ENCODE results near the gene MCM3. TPM values are rescaled to one million over a fixed set of nuclear protein-coding genes. Genes with fewer than 3 reads are reported as not detected.

MCM3 gene
- total RNA-seq, 1 experiment from 2014 or later, result 276 TPM

DNA sequence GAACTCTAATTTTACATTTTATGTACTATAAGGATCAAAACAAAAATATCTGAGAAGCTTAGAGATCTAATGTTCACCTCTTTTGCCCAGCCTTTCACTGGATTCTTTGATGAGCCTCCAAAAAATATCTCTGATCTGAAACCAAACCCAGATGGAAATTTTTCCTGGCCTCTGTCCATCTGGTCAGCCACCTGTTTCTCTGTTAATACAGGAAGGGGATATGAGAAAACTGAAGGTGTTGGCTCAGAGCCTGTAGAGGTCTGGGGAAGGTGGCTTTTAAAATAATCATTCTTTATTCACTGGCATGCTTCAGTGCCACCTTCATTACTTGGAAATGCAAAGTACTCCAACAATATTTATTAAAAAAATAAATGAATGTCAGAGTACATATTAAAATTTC, 8.5 kb upstream of the MCM3 start:
- Mint-ChIP-seq H3K27ac (no peak overlapping the region), H3K9me3 (peaks cover 23% of the 10 kb centered on the region), H3K36me3 (peaks cover 14% of the 10 kb centered on the region), H3K4me1 (no peaks in the 10 kb centered on the region), H3K27me3 (ENCODE audit: low read depth) (no peaks in the 10 kb centered on the region), H3K4me3 (no peak overlapping the region)
- ChIA-PET POLR2A (no interaction called here), CTCF (interaction anchor here (1.2 kb wide), 1 partner anchor 107 kb away, joined by 3 read pairs; no protein-coding TSS in a partner anchor)
- no peak for ATAC-seq
- TF ChIP-seq ETV6 (CRISPR knock-in tag; IDR thresholded peaks at IDR 0.05) (no peak), GABPB1 (CRISPR knock-in tag; IDR thresholded peaks at IDR 0.05) (no peak), ATF1 (CRISPR knock-in tag; IDR thresholded peaks at IDR 0.05) (no peak), MAX (CRISPR knock-in tag; IDR thresholded peaks at IDR 0.05) (no peak), ZNF121 (CRISPR knock-in tag; IDR thresholded peaks at IDR 0.05) (no peak), SOX15 (CRISPR knock-in tag; IDR thresholded peaks at IDR 0.05) (no peak), STAT6 (CRISPR knock-in tag; conservative IDR thresholded peaks at IDR 0.05; ENCODE audit: low read depth) (no peak), CBFB (CRISPR knock-in tag; IDR thresholded peaks at IDR 0.05; ENCODE audit: low read depth) (no peak), ZNF138 (CRISPR knock-in tag; conservative IDR thresholded peaks at IDR 0.05) (no peak), GRHL2 (CRISPR knock-in tag; IDR thresholded peaks at IDR 0.05; ENCODE audit: insufficient replicate concordance, severe bottlenecking) (no peak), ZNF396 (CRISPR knock-in tag; IDR thresholded peaks at IDR 0.05; ENCODE audit: borderline replicate concordance) (no peak), ZNF219 (CRISPR knock-in tag; IDR thresholded peaks at IDR 0.05; ENCODE audit: borderline replicate concordance) (no peak), ZNF671 (CRISPR knock-in tag; IDR thresholded peaks at IDR 0.05) (no peak)
- TF ChIP-seq, protein P1, sequence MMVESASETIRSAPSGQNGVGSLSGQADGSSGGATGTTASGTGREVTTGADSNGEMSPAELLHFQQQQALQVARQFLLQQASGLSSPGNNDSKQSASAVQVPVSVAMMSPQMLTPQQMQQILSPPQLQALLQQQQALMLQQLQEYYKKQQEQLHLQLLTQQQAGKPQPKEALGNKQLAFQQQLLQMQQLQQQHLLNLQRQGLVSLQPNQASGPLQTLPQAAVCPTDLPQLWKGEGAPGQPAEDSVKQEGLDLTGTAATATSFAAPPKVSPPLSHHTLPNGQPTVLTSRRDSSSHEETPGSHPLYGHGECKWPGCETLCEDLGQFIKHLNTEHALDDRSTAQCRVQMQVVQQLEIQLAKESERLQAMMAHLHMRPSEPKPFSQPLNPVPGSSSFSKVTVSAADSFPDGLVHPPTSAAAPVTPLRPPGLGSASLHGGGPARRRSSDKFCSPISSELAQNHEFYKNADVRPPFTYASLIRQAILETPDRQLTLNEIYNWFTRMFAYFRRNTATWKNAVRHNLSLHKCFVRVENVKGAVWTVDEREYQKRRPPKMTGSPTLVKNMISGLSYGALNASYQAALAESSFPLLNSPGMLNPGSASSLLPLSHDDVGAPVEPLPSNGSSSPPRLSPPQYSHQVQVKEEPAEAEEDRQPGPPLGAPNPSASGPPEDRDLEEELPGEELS (CRISPR knock-in tag; IDR thresholded peaks at IDR 0.05), result no peak
- TF ChIP-seq, protein P2, sequence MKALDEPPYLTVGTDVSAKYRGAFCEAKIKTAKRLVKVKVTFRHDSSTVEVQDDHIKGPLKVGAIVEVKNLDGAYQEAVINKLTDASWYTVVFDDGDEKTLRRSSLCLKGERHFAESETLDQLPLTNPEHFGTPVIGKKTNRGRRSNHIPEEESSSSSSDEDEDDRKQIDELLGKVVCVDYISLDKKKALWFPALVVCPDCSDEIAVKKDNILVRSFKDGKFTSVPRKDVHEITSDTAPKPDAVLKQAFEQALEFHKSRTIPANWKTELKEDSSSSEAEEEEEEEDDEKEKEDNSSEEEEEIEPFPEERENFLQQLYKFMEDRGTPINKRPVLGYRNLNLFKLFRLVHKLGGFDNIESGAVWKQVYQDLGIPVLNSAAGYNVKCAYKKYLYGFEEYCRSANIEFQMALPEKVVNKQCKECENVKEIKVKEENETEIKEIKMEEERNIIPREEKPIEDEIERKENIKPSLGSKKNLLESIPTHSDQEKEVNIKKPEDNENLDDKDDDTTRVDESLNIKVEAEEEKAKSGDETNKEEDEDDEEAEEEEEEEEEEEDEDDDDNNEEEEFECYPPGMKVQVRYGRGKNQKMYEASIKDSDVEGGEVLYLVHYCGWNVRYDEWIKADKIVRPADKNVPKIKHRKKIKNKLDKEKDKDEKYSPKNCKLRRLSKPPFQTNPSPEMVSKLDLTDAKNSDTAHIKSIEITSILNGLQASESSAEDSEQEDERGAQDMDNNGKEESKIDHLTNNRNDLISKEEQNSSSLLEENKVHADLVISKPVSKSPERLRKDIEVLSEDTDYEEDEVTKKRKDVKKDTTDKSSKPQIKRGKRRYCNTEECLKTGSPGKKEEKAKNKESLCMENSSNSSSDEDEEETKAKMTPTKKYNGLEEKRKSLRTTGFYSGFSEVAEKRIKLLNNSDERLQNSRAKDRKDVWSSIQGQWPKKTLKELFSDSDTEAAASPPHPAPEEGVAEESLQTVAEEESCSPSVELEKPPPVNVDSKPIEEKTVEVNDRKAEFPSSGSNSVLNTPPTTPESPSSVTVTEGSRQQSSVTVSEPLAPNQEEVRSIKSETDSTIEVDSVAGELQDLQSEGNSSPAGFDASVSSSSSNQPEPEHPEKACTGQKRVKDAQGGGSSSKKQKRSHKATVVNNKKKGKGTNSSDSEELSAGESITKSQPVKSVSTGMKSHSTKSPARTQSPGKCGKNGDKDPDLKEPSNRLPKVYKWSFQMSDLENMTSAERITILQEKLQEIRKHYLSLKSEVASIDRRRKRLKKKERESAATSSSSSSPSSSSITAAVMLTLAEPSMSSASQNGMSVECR (CRISPR knock-in tag; IDR thresholded peaks at IDR 0.05; ENCODE audit: borderline replicate concordance), result no peak
- TF ChIP-seq, protein P3, sequence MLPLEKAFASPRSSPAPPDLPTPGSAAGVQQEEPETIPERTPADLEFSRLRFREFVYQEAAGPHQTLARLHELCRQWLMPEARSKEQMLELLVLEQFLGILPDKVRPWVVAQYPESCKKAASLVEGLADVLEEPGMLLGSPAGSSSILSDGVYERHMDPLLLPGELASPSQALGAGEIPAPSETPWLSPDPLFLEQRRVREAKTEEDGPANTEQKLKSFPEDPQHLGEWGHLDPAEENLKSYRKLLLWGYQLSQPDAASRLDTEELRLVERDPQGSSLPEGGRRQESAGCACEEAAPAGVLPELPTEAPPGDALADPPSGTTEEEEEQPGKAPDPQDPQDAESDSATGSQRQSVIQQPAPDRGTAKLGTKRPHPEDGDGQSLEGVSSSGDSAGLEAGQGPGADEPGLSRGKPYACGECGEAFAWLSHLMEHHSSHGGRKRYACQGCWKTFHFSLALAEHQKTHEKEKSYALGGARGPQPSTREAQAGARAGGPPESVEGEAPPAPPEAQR (CRISPR knock-in tag; IDR thresholded peaks at IDR 0.05), result no peak
- TF ChIP-seq, protein P4, sequence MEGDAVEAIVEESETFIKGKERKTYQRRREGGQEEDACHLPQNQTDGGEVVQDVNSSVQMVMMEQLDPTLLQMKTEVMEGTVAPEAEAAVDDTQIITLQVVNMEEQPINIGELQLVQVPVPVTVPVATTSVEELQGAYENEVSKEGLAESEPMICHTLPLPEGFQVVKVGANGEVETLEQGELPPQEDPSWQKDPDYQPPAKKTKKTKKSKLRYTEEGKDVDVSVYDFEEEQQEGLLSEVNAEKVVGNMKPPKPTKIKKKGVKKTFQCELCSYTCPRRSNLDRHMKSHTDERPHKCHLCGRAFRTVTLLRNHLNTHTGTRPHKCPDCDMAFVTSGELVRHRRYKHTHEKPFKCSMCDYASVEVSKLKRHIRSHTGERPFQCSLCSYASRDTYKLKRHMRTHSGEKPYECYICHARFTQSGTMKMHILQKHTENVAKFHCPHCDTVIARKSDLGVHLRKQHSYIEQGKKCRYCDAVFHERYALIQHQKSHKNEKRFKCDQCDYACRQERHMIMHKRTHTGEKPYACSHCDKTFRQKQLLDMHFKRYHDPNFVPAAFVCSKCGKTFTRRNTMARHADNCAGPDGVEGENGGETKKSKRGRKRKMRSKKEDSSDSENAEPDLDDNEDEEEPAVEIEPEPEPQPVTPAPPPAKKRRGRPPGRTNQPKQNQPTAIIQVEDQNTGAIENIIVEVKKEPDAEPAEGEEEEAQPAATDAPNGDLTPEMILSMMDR (IDR thresholded peaks at IDR 0.05), result no peak
- DNase-seq (ENCODE audit: low spot score), result no peak

Measured in WTC11 (cell line).